ENCODE results near the gene TXNDC12.
A peak's percentile ranks its signal among the peaks of the same experiment; 100 is the strongest.

Gene TXNDC12

DNA sequence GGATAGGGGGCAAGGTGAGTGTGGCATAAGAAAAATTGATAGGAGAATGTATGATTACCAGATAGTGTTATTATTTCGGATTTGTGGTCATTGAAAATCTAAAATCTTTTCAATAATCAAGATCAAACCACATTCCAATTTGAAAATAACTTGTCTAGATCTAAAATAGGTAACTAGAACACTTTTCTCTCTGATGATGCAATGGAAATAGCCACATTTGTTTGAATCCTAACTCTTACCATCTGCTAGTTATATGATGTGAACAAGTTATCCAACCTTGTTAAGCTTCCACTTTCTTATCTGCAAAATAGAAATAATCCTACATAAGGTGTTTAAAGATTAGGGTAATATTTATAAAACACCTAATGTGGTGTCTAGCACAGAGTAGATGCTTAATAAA is 4.9 kb upstream of the TXNDC12 start:
- peaks cover 10% of the 10 kb centered on the region for H3K36me3 ChIP-seq
- no peaks in the 10 kb centered on the region for H3K4me1 ChIP-seq
- no peak overlapping the region for H3K4me3 ChIP-seq (ENCODE audit: low read depth, low read length)

DNA sequence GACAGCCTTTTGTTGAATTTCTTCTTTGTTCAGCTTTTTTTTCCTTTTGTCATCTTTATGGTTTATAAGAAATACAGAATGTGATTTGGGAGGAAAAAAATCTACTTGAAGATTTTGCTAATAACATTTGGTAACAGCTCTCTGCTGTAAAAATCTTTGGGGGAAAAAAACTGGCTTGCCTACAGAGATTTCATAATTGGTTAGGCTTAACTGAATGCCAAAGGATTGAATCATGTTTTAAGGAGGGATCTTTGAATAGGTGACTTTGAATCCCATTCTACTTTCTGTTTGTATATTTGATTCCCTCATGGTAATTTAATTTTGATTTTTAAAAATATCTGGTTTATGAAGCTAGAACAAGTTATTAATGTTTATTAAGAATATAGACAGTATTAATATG is 4.3 kb upstream of the TXNDC12 start:
- H3K9me3 ChIP-seq, result no peaks in the 10 kb centered on the region
- no peak overlapping the region for H3K4me3 ChIP-seq (ENCODE audit: low read depth, low read length)
- H3K36me3 ChIP-seq, result peaks cover 10% of the 10 kb centered on the region
- no peaks in the 10 kb centered on the region for H3K27me3 ChIP-seq
- DNase-seq, result no peak
- TF ChIP-seq, protein P1, sequence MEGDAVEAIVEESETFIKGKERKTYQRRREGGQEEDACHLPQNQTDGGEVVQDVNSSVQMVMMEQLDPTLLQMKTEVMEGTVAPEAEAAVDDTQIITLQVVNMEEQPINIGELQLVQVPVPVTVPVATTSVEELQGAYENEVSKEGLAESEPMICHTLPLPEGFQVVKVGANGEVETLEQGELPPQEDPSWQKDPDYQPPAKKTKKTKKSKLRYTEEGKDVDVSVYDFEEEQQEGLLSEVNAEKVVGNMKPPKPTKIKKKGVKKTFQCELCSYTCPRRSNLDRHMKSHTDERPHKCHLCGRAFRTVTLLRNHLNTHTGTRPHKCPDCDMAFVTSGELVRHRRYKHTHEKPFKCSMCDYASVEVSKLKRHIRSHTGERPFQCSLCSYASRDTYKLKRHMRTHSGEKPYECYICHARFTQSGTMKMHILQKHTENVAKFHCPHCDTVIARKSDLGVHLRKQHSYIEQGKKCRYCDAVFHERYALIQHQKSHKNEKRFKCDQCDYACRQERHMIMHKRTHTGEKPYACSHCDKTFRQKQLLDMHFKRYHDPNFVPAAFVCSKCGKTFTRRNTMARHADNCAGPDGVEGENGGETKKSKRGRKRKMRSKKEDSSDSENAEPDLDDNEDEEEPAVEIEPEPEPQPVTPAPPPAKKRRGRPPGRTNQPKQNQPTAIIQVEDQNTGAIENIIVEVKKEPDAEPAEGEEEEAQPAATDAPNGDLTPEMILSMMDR (IDR thresholded peaks at IDR 0.05; ENCODE audit: low read depth, low read length), result no peak
- H3K4me1 ChIP-seq, result no peaks in the 10 kb centered on the region

More for the DNA sequence above, 4.9 kb upstream of the TXNDC12 start:
- TF ChIP-seq, protein P1 (IDR thresholded peaks at IDR 0.05; ENCODE audit: low read depth, low read length), result no peak
- no peaks in the 10 kb centered on the region for H3K27me3 ChIP-seq
- no peaks in the 10 kb centered on the region for H3K9me3 ChIP-seq
- DNase-seq, result no peak

DNA sequence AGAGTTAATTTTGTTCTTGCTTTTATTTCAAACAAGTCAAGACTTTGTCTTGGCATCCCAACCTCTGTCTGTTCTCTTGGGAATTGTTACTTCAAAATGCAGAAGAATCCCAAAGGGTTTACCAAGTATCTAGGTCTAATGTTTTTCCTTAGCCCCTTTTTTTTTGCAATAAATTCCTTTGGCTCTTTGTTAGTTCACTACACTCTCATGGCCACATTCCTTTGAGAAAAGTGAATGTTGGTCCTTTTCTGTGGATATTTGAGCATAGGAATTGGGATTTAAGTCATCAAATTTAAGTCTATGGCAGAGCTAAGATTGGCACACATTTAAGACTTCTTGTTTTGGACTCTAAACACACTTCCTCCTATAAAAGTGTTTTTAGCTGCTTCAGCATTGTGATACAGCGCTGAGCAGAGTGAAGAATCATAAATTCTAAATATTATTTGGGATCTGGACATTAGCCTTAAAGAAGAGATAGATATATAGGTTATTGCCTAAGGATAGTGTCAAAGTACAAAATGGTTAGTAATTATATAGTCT is 3.0 kb upstream of the TXNDC12 start:
- H3K36me3 ChIP-seq, result peaks cover 10% of the 10 kb centered on the region
- peak overlapping the region; percentile 91 for H3K4me3 ChIP-seq (ENCODE audit: low read depth, low read length)
- TF ChIP-seq, protein P1 (IDR thresholded peaks at IDR 0.05; ENCODE audit: low read depth, low read length), result no peak
- no peaks in the 10 kb centered on the region for H3K27me3 ChIP-seq
- no peaks in the 10 kb centered on the region for H3K9me3 ChIP-seq
- DNase-seq, result no peak
- no peaks in the 10 kb centered on the region for H3K4me1 ChIP-seq

DNA sequence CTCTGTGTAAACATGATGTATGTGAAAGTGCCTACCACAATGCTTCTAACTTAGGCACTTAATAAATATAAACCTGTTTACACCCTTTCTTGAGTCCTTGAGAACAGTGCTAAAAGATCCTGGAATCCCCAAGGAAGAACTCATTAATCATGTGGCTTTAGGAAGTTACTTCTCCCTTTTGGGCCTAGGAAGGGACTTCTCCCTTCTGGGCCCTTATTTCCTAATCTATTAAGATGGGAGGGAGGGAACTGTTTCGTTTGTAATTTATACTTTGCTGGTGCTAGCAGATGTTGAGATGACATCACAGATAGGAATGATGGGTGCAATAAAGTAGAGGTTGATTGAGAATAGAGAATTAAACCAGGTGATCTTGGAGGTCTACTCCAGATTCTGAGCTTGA is 2.3 kb upstream of the TXNDC12 start:
- H3K4me1 ChIP-seq, result no peaks in the 10 kb centered on the region
- DNase-seq, result no peak
- H3K9me3 ChIP-seq, result no peaks in the 10 kb centered on the region
- no peaks in the 10 kb centered on the region for H3K27me3 ChIP-seq
- H3K4me3 ChIP-seq (ENCODE audit: low read depth, low read length), result peak overlapping the region; percentile 91
- H3K36me3 ChIP-seq, result peaks cover 10% of the 10 kb centered on the region
- TF ChIP-seq, protein P1 (IDR thresholded peaks at IDR 0.05; ENCODE audit: low read depth, low read length), result no peak

DNA sequence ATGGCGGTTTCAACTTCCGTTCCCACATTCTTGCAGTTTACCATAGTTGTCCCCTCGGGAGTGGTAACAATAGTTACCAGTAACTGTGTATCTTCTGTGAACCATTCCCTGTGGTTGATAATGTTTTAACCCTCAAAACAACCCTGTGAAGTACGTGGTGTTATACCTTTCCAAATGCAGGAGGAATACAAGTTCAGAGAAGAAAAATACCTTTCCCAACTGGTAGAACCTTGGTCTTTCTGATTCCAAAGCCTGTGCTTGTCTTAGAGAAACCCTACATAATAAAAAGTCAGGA is 1.9 kb upstream of the TXNDC12 start:
- Histone ChIP-seq H3K9me3 (no peaks in the 10 kb centered on the region), H3K4me1 (no peaks in the 10 kb centered on the region), H3K36me3 (peaks cover 10% of the 10 kb centered on the region), H3K27me3 (no peaks in the 10 kb centered on the region), H3K4me3 (ENCODE audit: low read depth, low read length) (peak overlapping the region; percentile 91)
- TF ChIP-seq, protein P1 (IDR thresholded peaks at IDR 0.05; ENCODE audit: low read depth, low read length), result no peak
- DNase-seq, result no peak

DNA sequence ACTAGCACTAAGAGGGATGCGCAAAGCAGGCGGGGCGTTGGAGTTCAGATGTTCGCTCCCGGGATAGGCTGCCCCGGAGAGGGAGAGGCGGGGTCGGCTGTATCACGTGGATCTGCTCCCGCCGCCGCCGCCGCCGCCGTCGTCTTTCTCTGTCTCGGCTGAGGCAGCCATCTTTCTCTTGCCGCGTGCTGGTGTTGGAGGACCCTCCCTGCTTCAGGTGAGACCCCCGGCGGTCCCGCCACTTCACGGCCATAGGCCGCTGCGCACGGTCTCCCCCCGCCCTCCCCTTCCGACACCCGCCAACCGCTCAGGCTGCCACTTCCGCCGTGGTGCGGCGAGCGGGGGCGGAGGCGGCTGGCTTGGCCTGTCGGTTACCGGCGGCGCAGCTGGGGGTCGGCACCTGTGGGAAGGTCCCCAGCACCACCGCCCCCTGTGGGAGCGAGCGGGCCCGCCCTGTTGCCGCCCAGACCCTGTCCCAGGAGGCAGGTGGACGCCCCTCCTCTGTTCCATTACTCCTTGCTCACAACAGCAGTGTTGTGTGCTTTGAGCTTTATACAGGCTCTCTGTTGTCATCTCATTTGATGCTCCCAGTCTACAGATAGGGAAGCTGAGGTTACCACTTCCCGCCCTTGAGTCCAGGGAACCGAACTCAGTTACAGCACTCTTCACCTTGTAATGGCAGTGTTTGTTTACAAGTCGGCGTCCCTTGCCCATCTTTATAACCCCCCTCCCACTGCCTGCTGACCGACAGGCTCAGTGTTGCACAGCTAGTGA is 1.4 kb upstream of the TXNDC12 start, which contains the start of gene BTF3L4:
TSS of gene BTF3L4 (plus strand) at position 133 of the 774 bp plus-strand sequence. CDS start 3,553 bp downstream, outside the sequence.
- Histone ChIP-seq H3K36me3 (peaks cover 10% of the 10 kb centered on the region), H3K4me1 (no peaks in the 10 kb centered on the region), H3K27me3 (no peaks in the 10 kb centered on the region), H3K9me3 (no peaks in the 10 kb centered on the region), H3K4me3 (ENCODE audit: low read depth, low read length) (peak within 1 kb of the TSS; percentile 91)
- DNase-seq, result peak; percentile 92
- TF ChIP-seq, protein P1 (IDR thresholded peaks at IDR 0.05; ENCODE audit: low read depth, low read length), result no peak

Measured in BE2C (cell line).